Stimulated activated CD4-positive, alpha-beta T cell treated with anti-CD3 and anti-CD28 coated beads, TNF-alpha, amount 100 ng/mL, for 4 hours (primary cell): Measurements from ENCODE around the gene LRIT3.
A peak's percentile ranks its signal among the peaks of the same experiment; 100 is the strongest.

Source experiments
- DNase-seq, 3 experiments: peaks; one replicate each; pipeline ENCODE4 v3.0.0-alpha.2; 2020; ENCODE audit warnings: low read depth in 3 of 3

LRIT3 gene, protein sequence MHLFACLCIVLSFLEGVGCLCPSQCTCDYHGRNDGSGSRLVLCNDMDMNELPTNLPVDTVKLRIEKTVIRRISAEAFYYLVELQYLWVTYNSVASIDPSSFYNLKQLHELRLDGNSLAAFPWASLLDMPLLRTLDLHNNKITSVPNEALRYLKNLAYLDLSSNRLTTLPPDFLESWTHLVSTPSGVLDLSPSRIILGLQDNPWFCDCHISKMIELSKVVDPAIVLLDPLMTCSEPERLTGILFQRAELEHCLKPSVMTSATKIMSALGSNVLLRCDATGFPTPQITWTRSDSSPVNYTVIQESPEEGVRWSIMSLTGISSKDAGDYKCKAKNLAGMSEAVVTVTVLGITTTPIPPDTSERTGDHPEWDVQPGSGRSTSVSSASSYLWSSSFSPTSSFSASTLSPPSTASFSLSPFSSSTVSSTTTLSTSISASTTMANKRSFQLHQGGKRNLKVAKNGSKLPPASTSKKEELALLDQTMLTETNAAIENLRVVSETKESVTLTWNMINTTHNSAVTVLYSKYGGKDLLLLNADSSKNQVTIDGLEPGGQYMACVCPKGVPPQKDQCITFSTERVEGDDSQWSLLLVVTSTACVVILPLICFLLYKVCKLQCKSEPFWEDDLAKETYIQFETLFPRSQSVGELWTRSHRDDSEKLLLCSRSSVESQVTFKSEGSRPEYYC

DNA sequence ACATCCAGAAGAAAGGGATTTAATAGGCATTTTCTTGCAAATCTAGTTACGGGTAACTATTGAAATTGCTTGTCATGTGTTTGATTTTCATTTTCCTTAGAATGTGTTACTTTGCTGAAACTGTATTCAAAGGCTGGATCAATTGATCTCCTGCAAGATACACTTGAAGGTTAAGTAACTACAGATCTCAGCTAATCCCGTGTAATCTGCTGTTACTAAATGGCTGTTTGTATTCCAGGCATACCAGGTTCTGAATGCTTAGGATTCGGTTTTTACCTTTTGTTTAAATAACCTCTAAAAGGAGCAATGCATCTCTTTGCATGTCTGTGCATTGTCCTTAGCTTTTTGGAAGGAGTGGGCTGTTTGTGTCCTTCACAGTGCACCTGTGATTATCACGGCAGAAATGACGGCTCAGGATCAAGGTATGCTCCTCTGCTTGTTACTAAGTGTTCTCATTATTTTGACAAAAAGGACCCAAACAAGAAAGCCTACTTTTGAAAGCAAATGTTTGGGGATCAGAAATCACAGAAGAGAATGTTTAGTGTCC, at the start of gene LRIT3:
LRIT3 (plus strand) TSS at position 212 of the 547 bp plus-strand sequence; CDS start at position 307, 95 bp downstream.
- DNase-seq = no peak

DNA sequence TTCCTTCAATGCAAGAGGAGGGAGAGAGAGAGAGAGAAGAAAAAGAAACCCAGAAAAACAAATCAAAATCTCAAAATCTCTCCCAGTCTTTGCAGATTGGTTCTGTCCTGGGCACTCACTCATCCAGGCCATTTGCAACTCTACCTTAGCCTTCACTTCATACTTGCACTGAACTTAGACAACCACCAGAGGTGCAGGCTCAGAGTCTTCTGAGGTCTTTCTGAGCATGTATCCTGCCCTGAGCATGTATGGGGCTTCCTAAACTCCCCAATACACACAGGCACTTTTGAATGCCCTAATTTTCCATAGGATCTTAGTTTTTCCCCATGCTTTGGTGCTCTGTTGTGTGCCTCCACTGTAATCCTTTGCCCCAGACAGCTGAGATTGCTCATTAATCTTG, 49.0 kb upstream of the LRIT3 start:
- DNase-seq = no peak

DNA sequence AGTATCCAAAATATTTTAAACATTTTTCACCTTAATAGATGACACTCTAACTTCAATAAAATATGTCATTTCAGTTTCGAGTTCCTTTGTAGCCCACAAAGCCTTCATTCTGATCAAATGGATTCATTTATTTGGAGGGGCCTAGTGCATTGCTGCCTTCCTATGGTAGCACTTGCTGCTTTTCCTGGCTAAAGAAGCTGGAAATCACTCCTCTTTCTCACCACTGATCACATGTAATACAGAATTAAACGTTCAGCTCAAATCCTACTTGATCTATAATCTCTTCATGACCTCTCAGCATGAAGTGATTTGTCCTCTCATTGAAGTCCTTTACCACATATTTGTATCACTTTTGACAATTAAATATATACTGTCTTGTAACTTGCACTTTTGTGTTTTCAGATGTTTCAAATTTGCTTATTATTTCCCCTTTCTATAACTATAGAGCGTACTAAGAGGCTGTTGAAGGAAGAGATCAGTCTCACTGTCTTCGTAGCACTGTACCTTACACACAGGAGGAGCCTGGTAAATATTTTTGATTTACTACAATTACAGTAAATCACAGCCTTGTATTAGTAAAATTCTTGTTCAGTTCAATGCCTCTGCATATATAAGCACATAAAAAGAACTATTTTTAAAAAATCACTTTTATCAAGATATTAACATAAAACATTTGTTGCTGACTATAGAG, 46.7 kb upstream of the LRIT3 start:
- no peak for DNase-seq

DNA sequence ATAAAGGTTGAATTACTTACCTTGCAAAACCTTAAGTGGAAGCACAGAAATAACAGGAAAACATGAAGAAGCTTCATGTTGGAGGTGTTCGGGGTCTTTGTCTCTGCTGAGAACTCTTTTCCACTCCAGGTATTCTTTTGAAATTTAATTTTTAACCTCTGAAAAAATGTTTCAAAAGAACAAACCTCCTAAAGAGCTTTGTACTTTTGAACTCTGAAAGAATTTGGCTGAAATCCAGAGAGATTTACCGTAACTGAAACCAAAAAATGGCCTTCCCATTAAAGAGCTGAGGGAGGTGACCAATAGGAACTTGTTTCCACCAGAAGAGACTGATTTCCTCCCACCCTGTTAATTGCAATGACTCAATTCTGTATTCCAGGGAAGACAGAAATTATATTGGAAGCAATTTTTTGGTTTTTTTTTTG, 46.0 kb upstream of the LRIT3 start, which contains the start of gene CFI:
CFI (minus strand) TSS at position 105 of the 425 bp plus-strand sequence; CDS start at position 77, 28 bp downstream.
- DNase-seq = no peak

DNA sequence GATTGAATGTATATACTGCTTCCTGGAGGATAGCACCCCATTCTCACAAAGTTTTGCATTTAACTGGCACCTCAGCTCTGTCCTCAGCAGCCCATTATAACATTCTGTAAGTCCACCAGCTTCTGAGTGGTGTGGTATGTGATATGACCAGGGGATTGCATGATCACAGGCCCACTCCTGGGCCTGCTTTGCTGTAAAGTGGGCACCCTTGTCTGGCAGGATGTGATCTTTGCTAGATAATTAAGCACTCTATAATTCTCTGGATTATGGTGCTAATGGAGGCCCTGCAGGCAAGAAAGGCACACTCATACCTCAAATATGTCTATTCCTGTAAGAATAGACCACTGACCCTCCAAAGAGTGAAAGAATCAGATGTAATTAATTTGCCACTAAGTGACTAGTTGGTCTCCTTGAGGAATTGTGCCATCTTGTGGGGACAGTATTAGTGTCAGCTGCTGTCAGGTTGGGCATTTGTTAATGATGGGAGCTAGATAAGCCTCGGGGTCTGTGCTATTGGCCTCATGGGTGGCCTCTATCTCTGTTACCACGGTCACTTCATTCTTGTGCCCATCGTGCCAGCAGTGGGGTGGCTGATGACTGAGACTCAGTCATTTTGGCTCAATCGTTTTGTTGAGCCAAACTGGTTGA, 43.9 kb upstream of the LRIT3 start:
- no peak for DNase-seq

DNA sequence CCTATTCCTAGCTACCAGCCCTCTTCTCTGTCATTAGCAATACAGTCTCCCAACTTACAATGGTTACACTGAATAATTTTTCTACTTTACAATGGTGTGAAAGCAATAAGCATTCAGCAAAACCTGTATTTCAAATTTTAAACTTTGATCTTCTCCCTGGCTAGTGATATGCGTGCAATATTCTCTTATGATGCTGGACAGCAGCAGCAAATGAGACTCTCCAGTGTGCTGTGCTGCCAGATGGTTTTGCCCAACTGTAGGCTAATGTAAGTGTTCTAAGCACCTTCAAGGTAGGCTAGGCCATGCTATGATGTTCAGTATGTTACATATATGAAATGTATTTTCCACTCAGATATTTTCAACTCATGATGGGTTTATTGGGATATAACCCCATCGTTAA, 38.3 kb upstream of the LRIT3 start:
- no peak for DNase-seq

DNA sequence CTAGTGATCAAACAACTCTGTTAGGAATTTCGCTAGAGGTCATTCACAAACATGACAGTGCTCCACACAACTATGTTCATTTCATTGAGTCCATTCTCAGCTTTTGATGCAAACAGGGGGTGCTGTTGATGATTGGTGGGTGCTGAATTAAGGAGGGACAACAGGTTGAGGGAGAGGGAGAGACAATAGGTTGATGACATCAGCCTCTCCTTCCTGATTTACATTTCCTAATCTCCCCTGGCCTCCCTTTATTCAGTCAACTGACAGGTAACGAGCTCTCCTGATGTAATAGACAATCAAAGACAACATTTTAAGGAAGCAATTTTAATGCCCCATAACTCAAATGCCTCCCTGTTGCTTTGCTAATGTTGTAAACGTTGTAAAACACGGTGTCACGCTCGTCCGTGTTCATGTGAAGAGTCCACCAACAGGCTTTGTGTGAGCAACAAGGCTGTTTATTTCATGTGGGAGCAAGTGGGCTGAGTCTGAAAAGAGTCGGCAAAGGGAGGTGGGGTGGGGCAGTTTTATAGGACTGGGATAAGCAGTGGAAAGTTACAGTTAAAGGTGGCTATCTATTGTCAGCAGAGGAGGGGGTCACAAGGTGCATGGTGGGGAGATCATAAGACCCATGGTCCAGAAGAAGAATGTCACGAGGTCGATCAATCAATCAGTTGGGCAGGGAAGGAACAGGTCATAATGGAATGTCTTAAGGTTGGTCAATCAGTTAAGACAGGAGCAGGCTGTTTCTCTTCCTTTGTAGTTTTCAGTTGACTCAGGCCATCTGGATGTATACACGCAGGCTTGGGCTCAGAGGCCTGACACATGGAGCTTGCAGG, 37.1 kb upstream of the LRIT3 start:
- DNase-seq = no peak

DNA sequence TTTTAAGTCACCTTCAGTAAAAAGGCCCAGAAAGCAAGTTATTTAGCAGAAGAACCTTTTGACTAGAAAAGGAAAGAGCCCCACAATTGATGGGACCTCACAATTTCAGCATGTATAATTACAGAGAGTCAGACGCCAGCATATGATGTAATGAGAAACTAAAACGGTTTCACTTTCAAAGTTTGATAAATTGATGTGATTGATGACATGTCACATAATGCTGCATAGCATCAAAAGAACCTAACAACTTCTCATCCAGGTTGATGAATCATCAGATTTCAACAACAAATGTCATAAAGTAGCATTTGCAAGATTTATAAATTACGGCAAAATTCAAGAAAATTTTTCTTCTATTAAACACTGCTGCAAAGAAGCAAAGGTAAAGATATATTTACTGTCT, 36.2 kb upstream of the LRIT3 start:
- no peak for DNase-seq

DNA sequence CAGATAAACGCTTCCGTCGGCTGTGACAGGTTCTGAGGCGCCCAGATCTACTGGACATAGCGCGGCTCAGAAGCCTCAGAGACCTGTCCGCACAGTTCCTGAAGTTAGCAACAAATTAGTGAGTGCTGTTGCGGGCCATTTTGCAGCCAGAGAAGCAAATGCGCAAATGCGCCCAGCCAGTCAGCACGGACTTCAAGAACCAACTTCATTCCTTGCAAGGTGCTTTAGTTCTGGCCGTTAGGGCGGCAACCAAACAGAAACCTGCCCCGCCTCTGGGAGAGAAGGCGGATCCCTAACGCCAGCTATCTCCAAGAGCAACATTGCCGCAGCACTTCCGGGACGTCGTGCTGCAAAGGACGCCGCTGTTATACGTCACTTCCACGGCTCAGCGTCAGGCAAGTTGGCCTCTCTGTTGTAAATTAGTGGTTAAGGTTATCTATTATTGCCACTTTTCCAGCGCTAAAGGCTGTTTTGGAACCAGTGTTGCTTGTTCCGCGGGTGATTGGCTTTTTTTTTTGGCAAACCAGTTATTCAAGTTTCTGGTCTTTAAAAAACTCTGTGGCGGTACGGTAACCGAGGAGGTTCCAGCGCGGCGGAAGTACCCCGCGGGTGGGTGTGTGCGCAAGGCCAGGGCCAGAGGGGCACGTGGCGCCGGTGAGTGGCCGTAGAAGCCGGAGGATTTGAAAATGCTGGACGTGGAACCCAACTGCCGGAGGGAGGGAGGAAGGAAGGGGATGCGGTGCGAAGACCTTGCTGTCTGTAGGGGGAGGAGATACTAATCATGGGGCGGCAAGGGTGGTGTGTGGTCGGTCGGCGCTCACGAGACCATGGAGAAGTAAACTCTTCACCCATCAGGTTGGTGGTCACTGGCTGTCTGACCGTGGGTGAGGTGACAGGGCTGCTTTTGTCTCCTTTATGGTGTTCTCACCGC, 32.5 kb upstream of the LRIT3 start, which contains the start of gene GAR1:
GAR1 (plus strand) TSS at position 612 of the 931 bp plus-strand sequence. CDS start 403 bp downstream, outside the sequence.
- DNase-seq = peak; percentile 62 to 77 (median 73)

DNA sequence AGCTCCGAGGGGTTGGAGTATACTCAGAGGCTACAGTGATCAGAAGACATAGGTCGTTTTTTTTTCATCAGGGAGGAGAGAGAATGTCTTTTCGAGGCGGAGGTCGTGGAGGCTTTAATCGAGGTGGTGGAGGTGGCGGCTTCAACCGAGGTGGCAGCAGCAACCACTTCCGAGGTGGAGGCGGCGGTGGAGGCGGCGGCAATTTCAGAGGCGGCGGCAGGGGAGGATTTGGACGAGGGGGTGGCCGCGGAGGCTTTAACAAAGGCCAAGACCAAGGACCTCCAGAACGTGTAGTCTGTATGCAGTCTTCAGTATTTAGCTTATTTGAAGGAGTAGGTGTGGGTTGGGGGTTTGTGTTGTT, 31.8 kb upstream of the LRIT3 start:
- DNase-seq = peak; percentile 32 to 39 (median 33)

DNA sequence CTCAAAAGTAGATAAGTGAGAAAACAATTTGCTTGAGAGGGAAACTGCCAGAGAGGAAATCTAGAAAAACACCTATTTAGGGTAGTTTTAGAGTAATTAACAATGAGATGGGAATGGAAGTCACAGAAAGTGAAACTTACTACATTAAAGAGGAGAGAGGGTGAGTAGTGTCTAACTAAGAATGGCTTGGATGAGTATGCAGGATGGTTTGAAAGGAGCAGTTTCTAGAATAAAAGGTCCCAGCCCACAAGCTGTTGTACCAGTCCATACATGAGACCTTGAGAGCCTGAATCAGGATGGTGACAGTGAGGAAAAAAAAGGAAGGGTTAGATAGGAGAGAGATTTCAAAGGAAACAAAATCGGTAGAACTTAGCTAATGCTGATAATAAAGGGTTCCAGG, 31.0 kb upstream of the LRIT3 start:
- DNase-seq = no peak

DNA sequence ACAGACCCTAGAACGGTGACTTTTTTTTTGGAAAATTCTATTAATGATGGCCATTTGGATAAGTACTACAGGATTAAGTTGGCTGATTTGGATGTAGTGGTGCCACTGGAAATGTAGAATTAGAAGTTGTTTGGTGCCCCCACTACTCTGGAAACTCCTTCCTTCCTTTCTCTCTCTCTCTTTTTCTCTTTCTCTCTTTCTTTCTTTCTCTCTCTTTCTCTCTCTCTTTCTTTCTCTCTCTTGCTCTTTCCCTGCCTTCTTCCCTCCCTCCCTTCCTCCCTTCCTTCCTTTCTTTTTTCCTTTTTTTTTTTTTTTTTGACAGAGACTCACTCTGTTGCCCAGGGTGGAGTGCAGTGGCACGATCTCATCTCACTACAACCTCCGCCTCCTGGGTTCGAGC, 29.6 kb upstream of the LRIT3 start:
- DNase-seq = no peak

DNA sequence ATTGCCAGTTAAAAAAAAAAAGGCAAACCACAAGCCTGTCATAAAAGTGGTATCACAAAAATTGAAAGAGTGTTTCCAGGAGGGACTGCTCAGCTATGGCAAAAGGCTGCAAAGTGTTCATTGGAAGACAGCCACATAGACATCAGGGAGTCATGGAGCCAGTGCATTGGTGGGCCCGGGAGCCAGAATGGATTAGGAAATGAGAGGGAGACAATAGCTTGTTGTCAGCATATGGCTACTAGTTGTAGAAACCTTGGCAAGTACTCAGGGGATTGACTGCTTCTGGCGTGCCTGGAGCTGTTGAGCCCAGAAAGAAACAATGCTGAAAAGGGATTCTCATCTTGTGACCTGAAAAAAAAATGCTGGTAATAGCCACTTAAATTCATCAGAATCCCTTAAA, 27.3 kb upstream of the LRIT3 start:
- DNase-seq = no peak

DNA sequence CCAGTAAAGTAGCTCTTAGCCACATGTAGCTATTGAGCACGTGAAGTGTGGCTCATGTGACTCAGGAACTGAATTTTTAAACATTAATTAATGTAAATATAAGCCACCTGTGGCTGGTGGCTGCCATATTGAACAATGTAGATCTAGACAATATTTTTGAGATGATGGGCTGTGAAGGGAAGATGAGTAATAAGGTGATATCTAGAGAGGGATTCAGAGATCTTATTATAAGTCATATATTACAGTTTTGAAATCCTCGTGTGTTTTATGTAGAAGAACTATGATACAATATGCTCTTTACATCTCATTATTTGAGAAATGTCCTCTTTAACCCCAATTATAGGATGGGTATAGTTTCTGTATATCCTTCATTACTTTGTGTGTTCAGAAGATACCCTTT, 26.7 kb upstream of the LRIT3 start:
- no peak for DNase-seq

DNA sequence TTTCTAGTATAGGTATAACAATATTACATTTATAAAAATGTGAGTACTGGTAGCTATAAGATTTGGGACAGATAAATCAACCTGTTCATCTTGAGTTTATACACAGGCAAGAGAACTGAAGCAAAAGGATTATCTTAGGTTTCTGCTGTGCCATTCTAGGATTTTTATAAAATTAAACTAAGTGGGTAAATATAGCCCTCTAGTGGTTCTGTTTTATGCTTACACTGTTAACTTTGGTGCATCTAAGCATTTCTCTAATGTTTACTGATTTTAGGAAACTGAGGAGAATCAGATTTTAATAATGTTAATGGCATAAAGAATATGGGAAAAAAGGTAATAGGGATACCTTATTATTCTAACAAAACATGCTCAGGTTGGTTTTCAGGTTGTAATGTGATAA, 21.2 kb upstream of the LRIT3 start:
- DNase-seq = no peak

DNA sequence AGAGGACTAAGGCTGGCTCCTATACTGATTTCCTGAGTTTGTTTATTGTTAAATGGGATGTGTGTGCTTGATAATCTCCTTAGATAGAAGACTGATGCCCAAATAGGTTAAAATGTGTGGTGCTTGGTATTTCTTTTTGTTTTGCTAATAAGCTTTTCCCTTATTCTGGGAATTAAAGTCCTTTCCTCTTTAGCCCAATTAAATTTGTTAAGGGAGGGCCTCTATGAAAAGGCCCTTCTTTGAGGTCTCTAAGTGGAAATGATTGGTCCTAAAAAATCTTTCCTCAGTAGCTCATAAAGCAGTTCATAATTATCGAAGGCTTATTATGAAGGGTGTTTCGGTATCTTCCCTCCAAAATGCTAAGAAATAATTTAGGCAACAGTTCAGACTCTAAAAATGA, 20.2 kb upstream of the LRIT3 start, which contains the start of gene RRH:
RRH (plus strand) TSS at position 301 of the 400 bp plus-strand sequence; CDS start at position 357, 56 bp downstream.
- DNase-seq = no peak

DNA sequence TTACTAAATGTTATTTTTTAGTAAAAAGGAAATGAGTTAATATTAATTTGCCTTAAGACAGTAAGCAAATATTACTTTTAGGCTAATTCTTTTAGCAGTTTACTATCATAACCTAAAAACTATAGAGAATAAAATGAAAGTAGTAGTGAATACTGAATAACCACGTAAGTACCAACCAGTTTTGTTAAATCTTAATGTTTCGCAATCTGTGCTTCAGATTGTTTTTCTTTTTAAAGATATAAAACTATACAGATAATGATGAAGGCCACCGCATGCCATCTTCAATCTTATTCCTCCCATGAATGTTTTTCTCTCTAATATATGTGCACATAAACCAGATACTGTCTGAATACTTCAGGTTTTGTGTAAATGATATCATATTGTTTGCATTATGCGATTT, 14.2 kb upstream of the LRIT3 start:
- DNase-seq = no peak

DNA sequence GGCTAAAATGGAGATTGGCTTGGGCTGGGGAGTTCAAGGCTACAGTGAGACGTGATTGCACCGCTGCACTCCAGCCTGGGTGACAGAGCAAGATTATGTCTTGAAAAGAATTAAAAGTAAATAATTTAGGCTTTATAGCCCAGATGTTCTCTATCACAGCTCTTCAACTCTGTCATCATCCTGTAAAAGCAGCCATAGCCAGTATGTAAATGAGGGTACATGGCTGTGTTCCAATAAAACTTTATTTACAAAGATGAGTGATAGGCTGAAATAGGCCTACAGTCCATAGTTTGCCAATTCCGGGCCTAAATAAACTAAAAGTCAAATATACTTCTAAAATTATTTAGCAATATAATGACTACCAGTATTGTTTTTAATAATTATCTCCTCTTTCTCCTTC, 10.9 kb upstream of the LRIT3 start:
- DNase-seq = no peak

DNA sequence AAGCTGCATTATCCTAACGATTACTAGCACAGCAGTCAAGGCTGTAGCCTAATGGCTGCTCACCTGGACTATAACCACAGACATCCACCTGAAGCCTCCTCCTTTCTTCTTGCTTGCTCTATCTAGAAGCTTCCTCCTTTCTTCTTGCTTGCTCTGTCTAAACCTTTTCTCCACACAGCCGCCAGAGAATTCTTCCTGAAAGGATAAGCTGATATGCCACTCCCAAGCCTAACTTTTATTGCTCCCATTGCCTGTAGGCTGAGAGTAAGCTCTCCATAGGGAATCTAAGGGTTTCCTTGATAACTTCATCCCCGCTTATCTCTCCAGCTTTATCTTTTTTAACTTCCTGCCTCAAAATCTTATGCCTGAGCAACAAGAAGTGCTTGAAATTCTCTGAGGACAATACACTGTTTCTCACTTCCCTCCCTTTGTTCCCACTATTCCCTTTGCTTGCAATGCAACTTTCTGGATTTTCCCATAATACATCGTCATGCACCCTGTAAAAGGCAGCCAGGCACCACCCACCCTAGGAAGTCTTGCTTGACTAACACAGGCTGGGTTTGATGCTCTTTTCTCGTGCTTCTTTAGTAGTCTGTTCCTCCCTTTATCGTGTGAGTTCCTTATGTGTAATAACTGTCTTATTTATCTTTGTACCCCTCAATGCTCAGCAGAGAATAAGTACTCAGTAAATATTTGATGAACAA, 1.4 kb upstream of the LRIT3 start:
- no peak for DNase-seq
